LNCaP clone FGC (cell line): ENCODE measurements around the gene IGF2R.

Experiments
- DNase-seq: peaks from one replicate; pipeline ENCODE4 v3.0.0-alpha.2; 2011; ENCODE audit warnings: low read depth
- H3K4me3 ChIP-seq: 2 replicates; pipeline ENCODE4 v1.5.1; 2011; ENCODE audit warnings: mild to moderate bottlenecking, low read depth, low read length, control low read depth
- CTCF ChIP-seq: IDR thresholded peaks from 2 replicates; pipeline ENCODE4 v1.5.1; 2012; ENCODE audit warnings: mild to moderate bottlenecking; ENCODE audit not compliant: control insufficient read depth, insufficient read depth; ENCODE audit errors: extremely low read depth

IGF2R gene

GRCh38 chr6:159933077-159933476, 35.8 kb upstream of the IGF2R start:
- DNase-seq, result no peak
- TF ChIP-seq CTCF, result no peak
- no peak overlapping the region for H3K4me3 ChIP-seq

GRCh38 chr6:159934181-159934580, 34.7 kb upstream of the IGF2R start:
- TF ChIP-seq CTCF, result no peak
- no peak for DNase-seq
- no peak overlapping the region for H3K4me3 ChIP-seq

GRCh38 chr6:159935065-159935464, 33.8 kb upstream of the IGF2R start:
- no peak for TF ChIP-seq CTCF
- DNase-seq, result no peak

GRCh38 chr6:159935633-159936032, 33.2 kb upstream of the IGF2R start:
- no peak overlapping the region for H3K4me3 ChIP-seq
- TF ChIP-seq CTCF, result no peak
- no peak for DNase-seq

More at GRCh38 chr6:159935065-159935464, 33.8 kb upstream of the IGF2R start:
- H3K4me3 ChIP-seq, result no peak overlapping the region

- no peak overlapping the region for H3K4me3 ChIP-seq
- DNase-seq, result no peak
- no peak for TF ChIP-seq CTCF
Measured at GRCh38 chr6:159939591-159940016, 29.3 kb upstream of the IGF2R start.

- TF ChIP-seq CTCF, result peak; percentile 59
- H3K4me3 ChIP-seq, result no peak overlapping the region
- DNase-seq, result no peak
Measured at GRCh38 chr6:159941286-159942113, 27.4 kb upstream of the IGF2R start.
